Stimulated activated CD4-positive, alpha-beta T cell treated with anti-CD3 and anti-CD28 coated beads, Interleukin-12 subunit alpha, Interleukin-12 subunit beta, amount 100 ng/mL, for 24 hours (primary cell): Measurements from ENCODE around the gene RNF213.
"Not testable (repeated sequence)": the region's sequence is repeated elsewhere in the genome, so short reads cannot be mapped to it uniquely, and the experiment has no call there.

Source experiments
- DNase-seq, 2 experiments: peaks; one replicate each; pipeline ENCODE4 v3.0.0-alpha.2; 2020; ENCODE audit warnings: low read depth in 2 of 2

RNF213 gene

GRCh38 chr17:80319262-80319998, 58.8 kb downstream of the RNF213 start:
- no peak for DNase-seq

GRCh38 chr17:80319999-80320344, 59.3 kb downstream of the RNF213 start:
- DNase-seq: no peak

GRCh38 chr17:80320496-80320895, 59.8 kb downstream of the RNF213 start:
- DNase-seq: no peak

- DNase-seq: no peak
Measured at GRCh38 chr17:80322864-80323263, 62.2 kb downstream of the RNF213 start.

GRCh38 chr17:80323982-80324381, 63.3 kb downstream of the RNF213 start:
- DNase-seq: no peak

- no peak for DNase-seq
Measured at GRCh38 chr17:80327518-80327917, 66.9 kb downstream of the RNF213 start.

- no peak for DNase-seq
Measured at GRCh38 chr17:80328634-80329380, 68.2 kb downstream of the RNF213 start.

GRCh38 chr17:80329421-80329820, 68.8 kb downstream of the RNF213 start:
- DNase-seq: not testable (repeated sequence)

- no peak for DNase-seq
Measured at GRCh38 chr17:80330276-80330675, 69.6 kb downstream of the RNF213 start.

GRCh38 chr17:80330938-80331337, 70.3 kb downstream of the RNF213 start:
- DNase-seq: not testable (repeated sequence)

GRCh38 chr17:80331820-80332219, 71.2 kb downstream of the RNF213 start:
- no peak for DNase-seq

- no peak for DNase-seq
Measured at GRCh38 chr17:80337195-80337895, 76.7 kb downstream of the RNF213 start.

- DNase-seq: no peak
Measured at GRCh38 chr17:80339118-80339517, 78.5 kb downstream of the RNF213 start.

- DNase-seq: no peak
Measured at GRCh38 chr17:80339731-80340456, 79.2 kb downstream of the RNF213 start.

- no peak for DNase-seq
Measured at GRCh38 chr17:80345321-80345720, 84.7 kb downstream of the RNF213 start.

GRCh38 chr17:80345841-80346497, 85.3 kb downstream of the RNF213 start:
- no peak for DNase-seq

GRCh38 chr17:80346498-80347275, 86.0 kb downstream of the RNF213 start:
- DNase-seq: no peak

- DNase-seq: no peak
Measured at GRCh38 chr17:80347536-80347935, 86.9 kb downstream of the RNF213 start.

GRCh38 chr17:80347948-80348351, 87.3 kb downstream of the RNF213 start:
- no peak for DNase-seq

GRCh38 chr17:80348551-80349150, 88.0 kb downstream of the RNF213 start:
- DNase-seq: no peak
